HG03457 (cell line): ENCODE data around the gene ANP32E.

Experiments
- ATAC-seq: cut with Tn5 transposase; IDR thresholded peaks from one replicate; pipeline ENCODE4 v1.9.1; 2021; ENCODE audit warnings: moderate number of reproducible peaks; ENCODE audit not compliant: unreplicated experiment

Gene ANP32E

DNA sequence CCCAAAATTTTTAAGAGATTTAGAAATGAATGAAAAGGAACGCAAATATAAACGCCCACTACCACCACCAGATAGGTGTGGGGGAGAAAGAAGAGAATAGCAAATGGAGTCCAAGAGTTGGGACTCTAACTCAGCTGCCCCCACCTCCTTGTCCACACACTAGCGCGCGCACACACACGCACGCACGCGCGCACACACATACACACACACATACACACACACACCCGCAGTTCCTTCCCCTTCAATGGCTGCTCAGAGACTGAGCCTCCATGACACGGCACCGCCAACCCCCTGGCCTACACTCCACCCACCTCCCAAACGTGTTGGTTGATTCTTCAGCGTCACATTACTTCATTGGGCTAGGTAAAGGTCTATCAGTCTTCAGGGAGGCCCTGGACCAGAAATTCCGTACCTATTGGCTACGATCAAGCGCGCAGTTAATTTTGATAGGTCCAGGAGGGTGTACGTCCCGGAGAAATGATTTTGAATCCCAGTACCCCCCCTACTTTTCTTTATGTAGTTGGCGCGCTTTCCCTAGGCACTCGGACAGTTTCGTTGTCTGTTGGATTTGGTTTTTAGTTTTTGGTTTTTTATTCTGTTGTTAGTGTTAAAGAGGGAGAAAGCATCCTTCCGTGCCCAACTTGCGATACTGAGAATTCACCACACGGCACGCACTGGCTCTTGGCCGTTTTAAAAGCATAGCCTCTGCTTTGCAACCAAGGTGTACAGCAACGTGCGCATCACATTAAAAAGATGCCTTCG is at the start of gene ANP32E:
Gene ANP32E (minus strand): TSS at position 261 of the 762 bp plus-strand sequence. CDS start 326 bp downstream, outside the sequence.
- ATAC-seq: peak; percentile 79

DNA sequence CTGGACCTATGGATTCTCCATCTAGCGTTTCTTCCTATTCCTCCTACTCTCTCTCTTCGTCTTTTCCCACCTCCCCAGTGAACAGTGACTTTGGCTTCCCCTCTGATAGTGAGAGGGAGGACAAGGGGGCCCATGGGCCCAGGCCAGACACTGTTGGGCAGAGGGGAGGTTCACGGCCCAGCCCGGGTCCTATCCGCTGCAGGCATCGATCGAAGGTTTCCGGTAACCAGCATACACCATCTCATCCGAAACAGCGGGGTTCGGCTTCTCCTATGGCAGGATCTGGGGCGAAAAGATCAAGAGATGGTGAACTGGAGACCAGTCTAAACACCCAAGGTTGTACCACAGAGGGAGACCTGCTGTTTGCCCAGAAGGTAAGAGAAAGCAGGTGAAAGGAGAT is 47.3 kb upstream of the ANP32E start:
- no peak for ATAC-seq

DNA sequence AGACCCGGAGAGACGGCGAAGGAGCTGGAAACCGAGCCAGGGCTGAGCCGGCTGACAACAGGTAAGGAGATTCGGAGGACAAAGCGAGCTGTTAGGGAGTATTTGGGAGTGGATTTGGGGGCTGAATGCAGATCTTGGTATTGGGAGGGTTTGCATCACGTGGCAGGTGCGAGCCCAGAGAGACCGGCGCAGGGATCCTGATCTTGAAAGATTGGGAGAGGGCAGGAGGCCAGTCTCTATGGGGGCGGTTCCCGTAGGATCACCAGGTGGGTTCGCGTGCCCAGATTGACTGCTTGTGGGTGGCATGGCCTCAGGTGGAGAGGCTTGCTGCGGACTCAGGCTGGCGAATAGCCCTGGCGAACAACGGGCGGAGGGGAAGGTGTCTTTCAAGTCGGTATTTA is 46.6 kb upstream of the ANP32E start:
- no peak for ATAC-seq

DNA sequence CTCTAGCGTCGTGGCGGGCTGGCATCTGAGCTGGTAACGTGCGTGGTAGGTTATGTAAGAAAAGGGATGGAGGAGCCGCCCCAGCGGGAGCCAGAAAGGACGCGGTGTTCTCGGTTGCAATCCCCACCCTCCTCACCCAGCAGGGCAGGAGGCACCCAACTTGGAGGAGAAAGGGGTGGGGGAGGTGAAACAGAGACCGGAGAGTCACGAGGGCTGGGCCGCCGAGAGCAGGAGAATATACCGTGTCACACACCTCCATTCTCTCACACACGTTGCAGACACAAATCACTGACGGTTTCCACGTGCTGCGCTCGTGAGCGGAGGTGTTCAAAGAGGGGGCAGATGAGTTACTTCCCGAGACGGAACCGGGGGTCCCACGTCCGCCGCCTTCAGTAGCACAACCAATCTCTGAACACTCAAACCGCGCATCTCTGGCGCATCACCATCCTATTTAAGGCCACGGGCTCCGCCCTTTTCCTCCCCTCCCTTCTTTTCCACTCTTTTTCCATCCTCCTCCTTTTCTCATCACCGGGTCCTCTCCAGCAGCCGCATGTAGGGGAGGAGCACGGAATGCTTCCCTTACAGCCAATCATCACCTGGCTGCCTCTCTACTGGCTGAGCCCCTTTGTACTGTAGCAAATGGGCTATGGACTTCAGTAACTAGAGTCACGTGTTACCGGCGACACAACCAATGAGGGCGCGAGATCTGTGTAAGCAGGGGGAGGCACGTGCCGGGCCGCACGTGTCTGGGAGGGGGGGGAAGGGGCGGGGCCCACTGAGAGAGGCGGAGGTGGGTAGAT is 46.0 kb upstream of the ANP32E start, which contains the start of gene CIART:
Gene CIART (plus strand): TSS at position 797 of the 800 bp plus-strand sequence. CDS start 714 bp downstream, outside the sequence.
- no peak for ATAC-seq

DNA sequence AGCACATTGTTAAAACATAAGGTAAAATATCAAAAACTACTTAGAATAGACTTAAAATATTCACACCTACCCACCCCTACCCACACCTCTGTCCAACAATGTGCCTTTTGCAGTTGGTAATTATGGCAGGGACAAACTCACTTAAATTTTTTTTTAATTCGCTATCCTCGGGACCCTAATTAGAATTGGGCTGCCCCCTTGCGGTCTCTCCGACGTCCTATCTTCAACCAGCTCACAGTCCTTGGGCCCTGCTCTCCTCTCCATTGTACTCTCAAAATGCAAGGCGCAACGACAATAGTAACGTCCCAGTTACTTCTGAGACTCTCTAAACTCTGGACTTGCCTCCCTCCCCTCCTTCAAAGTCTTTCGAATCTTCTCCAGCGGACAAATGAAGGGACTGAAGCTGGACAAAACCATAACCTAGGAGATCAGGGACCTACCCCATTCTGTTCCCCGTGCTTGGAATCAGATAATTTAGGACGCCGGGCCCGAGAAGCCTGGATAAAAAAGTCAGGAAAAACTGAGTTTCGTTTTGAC is 45.4 kb upstream of the ANP32E start:
- ATAC-seq: no peak

DNA sequence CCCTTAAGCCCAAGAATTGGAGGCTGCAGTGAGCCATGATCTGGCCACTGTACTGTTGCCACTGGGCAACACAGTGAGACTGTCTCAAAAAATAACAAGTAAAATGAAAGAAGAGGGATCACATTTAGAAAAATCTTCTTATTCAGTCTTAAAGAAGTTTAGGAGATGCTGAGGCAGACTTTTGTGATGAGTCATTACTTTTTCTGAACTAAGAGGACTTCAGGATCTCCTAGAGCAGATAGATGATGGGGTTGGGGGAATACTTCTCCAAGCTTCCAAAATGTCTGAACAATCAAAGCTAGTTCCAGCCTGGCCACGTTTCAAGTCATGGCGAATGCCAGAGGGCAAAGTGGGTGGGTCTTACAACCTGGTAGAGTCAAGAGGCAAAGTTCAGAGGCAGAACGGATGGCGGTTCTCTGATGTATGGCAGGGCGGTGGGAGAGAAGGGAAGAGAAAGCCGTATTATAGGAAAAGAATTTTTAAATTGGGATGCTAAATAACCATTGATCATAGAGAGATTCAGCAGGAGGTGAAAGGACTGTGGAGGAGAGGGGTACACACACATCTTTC is 44.3 kb upstream of the ANP32E start:
- no peak for ATAC-seq

DNA sequence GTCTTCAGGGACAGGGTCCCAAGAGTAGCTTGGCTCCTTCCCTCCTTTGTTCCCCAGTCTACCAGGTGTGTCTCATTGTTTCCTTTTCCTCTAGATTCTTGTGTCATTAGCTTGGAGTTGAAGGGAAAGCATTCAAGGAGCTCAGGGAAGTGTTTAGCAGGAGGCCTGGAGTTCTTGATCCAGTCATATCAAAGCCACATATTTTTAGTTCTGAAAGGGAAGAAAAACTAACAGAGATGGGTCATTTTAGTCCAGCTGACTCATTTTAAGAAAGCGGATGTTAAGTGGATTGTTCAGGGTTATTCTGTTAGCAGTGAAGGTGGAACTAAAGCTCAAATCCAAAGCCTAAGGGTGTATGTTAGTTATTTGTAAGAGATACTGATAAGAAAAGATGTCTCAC is 37.4 kb upstream of the ANP32E start:
- ATAC-seq: no peak

DNA sequence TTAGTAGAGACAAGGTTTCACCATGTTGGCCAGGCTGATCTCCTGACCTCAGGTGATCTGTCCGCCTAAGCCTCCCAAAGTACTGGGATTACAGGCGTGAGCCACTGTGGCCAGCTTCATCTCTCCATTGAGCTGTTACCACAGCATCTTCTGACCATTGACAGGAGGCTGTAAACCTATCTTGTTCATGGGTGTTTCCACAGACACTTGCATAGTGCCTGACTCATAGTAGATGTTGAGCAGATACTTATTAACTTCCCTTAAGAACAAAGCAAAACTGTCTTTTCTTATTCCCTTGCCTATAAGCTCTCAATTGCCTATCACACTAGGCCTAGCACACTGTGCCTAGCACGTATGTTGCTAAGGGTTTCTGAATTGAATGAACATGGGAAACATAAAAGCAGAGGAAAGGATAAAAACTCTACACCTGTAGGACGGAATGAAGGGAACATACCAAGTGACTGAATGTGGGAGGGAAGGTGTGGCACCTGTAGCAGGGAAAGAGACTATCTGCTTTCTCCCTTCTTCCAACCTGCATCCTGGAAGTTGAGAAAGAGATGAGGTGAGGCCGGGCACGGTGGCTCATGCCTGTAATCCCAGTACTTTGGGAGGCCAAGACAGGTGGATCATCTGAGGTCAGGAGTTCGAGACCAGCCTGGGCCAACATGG is 35.5 kb upstream of the ANP32E start:
- ATAC-seq: no peak

DNA sequence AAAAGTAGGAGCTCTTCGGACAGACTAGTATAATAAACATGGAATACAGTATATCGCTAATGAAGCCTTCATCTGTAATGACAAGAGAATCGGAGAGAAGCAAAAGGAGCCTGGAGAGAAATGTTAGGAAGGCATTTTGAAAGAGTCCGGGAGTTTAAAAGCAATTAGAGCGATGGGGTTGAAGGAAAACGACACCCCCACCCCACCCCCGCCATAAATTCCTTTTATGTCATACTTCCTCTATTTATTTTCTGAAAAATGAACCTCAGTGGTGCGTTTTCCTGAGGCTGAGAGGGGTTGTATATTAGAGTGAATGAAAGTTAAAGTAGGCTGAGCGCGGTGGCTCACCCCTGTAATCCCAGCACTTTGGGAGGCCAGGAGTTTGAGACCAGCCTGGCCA is 33.5 kb upstream of the ANP32E start:
- no peak for ATAC-seq

DNA sequence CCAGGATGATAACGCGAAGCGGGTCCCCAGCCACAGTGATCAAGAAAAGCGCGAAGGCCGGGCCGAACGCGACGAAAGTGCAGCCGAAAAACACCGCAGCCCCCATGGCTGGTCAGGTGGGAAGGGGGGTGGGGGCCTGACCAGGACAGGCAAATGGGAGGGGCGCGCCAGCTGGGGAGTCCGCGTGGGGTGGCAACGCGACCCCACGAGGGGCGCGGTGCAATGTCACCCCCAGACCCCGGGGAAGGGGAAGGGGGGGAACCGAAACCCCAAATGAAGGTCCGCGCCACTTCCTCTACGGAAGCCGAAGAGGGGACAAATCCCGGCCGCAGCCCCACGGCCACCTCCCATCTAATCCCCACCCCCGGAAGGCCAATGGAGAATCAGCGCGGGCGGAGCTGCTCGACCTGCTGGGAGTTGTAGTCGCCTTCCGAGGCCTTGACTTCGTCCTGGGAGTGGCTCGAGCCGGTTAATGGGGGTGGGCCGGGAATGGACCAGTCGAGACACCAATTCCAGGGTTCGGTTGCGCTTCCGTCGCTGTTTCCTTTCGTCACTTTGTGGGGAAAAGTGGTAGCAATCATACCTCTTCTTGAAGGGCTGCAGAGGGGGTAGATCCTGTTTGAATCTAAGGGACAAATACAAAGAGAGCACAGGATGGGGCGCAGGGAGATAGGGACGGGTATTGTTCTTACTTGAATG is 32.9 kb upstream of the ANP32E start, which contains the start of gene APH1A:
Gene APH1A (minus strand): TSS at position 312 of the 699 bp plus-strand sequence. CDS start 206 bp downstream, at position 106.
- peak; percentile 78 for ATAC-seq

DNA sequence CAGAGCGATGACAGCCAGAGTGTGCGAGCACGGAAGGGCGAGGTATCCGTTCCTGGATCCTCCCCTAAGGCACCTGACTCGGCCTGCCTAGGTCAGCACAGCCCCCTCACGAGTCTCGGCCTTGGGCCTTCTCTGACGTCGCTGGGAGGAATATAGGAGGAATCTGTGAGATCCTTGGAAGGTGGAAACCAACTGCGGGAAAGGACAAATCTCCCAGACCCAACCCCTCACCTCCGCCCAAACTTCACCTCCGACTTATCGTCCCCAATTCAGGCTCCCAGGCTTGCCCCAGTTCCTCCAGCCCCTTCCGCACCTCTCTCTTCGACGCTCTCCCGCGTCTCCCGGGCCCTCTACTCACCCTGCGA is 32.4 kb upstream of the ANP32E start:
- no peak for ATAC-seq

DNA sequence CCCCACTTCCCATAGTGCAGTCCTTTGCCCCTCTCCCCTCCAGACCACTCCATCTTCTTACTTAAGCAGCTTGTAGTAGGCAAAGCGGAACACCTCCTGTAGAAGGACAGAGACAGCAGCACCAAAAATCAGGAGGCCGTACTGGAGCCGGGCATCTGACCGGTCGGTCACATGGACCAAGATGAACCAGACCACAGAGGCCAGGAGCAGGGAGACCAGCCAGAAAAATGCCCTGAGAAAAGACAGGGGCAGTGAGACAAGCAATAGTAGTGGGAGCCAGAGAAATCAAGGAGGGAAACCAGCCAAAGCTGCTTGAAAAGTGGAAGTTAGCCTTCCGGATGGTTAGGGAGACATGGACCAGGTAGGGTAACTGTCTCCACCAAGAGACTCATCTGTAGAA is 32.0 kb upstream of the ANP32E start:
- ATAC-seq: no peak

DNA sequence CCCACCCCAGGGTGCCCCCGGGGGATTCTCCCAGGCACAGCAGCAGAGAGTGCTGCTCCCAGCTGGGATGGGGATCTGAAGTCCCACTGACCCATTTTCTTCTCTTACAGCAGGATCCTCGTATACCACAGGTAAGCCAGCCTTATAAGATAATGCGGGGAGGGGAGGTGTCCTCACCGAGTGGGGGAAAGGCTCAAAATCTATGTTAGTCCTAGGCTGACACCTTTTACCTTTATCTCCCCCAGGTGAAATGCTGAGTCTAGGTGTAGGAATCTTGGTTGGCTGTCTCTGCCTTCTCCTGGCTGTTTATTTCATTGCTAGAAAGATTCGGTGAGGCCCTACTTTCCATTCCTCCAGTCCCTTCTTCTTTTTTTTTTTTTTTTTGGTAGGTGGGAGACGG is 27.6 kb upstream of the ANP32E start:
- ATAC-seq: no peak

DNA sequence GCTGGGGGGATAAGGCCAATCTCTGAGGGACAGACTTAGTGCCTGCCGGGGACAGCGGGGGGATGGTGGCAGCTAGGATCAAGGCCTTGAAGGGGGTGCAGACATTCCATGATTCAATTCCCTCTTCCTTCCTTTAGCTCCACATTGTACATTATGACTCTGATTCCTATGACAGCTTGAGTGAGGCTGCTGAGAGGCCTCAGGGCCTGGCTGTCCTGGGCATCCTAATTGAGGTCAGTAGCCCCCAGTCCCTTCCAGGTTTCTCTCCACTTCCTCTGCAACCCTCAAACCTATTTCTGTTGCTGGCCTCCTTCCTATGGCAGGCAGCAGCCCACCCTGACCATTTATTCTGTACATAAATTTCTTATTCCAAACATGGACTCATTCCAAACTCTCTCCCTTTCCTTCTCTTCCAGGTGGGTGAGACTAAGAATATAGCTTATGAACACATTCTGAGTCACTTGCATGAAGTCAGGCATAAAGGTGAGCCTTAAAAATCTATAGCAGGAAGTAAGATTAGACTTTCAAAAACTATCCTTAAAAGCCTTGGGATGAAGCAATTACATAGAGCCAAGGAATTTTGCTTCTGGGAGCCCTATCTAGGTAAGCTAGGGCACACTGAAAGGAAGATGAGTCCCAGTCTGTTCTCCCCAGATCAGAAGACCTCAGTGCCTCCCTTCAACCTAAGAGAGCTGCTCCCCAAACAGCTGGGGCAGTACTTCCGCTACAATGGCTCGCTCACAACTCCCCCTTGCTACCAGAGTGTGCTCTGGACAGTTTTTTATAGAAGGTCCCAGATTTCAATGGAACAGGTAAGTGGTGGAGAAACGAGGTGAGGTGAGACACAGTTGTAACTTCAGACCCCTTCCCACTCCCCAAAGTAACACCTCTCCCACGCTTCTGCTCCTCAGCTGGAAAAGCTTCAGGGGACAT is 26.7 kb upstream of the ANP32E start:
- ATAC-seq: no peak

DNA sequence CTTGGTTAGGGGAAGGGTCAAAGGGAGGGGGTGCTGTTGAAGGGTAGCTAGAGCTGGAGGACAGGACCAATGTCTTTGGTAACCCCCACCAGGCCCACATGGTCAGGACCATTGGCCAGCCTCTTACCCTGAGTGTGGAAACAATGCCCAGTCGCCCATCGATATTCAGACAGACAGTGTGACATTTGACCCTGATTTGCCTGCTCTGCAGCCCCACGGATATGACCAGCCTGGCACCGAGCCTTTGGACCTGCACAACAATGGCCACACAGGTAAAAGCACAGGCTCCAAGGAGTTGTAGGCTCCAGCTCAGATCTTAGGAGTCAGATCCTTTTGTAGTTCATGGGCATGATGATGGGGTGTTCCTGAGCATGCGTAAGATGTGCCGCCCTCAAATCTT is 25.5 kb upstream of the ANP32E start:
- no peak for ATAC-seq

DNA sequence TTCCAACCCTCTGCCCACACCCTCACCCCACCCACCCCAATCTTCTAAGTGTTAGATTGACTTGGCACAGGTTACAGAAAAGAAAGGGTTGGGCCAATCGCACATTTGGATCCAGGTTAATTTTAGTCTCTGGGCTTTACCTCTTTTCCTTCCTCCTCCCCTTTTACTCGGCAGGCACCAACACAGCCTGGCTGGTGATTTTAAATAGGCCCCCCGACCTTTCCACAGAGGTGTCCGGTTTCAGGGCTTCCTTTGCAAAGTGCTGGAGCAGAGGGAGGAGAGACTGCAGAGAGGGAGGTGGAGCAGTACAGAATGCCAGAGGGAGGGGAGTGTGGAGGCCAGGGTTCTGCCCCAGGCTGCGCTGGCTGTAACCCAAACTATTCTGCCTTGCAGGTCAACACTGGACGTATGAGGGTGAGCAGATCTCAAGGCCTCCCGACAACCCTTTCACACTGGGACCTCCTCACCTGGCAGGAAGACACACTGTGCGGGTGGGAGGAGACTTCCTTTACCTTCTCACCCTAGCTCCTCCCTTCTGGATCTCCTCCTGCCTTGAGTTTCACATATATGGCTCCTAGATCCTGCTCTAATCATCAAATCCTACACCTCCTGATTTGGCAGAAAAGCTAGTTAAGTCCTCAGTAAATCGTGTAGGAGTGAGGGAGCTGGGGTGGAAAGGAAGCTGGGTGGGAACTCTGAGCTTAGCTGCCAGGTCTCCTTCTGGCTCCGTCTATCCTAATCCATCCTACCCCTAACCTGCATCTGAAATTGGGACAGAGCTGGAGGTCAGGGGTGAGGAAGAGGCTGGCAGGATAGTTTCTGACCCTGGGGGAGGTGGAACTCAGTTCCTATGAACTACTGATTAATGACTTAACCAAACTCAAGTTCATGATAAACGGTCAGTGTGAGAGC is 24.1 kb upstream of the ANP32E start:
- no peak for ATAC-seq

DNA sequence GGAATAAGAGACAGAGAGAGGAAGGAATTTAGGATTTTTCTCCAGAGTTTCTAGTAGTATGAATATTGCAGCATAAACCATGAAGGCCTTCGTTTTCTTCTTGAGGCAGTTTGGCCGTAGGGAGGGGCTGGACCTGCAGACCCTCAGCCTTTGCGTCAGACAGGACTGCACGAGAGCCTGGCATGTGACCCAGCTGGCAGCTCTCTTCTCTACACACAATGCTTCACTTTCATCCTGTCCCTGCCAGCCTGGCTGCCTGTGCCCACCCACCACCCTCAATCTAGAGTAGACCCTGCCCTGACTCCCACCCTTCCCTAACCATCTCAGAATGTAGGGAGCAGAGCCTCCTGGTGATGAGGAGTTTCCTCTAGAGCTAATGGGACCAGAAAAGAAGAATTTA is 23.3 kb upstream of the ANP32E start:
- ATAC-seq: no peak
